ENCODE measurements around the gene DUSP7.
A peak's percentile ranks its signal among the peaks of the same experiment; 100 is the strongest.

Gene DUSP7

DNA sequence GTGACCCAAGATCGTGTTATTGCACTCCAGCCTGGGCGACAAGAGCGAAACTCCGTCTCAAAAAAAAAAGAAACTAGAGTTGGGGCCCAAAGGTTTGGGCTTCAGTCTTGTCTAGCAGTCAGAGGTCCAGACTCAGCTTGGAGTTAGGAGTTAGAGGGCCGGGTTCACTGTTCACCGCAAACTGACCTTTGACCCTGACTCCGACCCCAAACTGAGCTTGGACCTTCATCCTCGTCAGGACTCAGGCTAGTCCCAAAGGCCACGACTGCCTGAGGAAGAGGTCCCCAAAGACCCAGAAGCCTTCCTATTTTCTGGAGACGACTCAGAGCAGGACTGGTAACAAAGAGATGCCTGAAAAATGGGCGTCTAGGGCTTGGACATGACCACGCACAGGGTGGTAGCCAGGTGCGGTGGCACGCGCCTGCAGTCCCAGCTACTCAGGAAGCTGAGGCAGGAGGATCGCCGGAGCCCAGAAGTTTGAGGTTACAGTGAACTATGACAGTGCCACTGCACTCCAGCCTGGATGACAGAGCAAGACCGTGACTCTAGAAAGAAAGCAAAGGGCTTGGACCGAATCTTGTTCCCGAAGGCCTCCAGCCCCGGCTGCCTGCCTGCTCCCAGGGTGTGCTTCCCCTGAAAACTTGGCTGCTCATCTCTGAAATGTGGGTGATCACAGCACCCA, 37.9 kb downstream of the DUSP7 start:
- DNase-seq (ENCODE audit: extremely low spot score): no peak
- TF ChIP-seq NFRKB (IDR thresholded peaks at IDR 0.05): no peak
- TF ChIP-seq FOXA1 (IDR thresholded peaks at IDR 0.05): no peak
- TF ChIP-seq BHLHE40 (IDR thresholded peaks at IDR 0.05; ENCODE audit: borderline replicate concordance): no peak
- TF ChIP-seq SP1 (IDR thresholded peaks at IDR 0.05): no peak
- no peak for TF ChIP-seq L3MBTL2 (conservative IDR thresholded peaks at IDR 0.05)
- TF ChIP-seq CTBP1 (IDR thresholded peaks at IDR 0.05; ENCODE audit: borderline replicate concordance): no peak
- TF ChIP-seq HDGF (IDR thresholded peaks at IDR 0.05; ENCODE audit: borderline replicate concordance): no peak
- TF ChIP-seq FOXM1 (IDR thresholded peaks at IDR 0.05; ENCODE audit: borderline replicate concordance): no peak
- TF ChIP-seq ELF4 (IDR thresholded peaks at IDR 0.05): no peak
- TF ChIP-seq ARNT (IDR thresholded peaks at IDR 0.05): no peak
- ChIA-PET CTCF (no interaction called here), POLR2A (no interaction called here)

DNA sequence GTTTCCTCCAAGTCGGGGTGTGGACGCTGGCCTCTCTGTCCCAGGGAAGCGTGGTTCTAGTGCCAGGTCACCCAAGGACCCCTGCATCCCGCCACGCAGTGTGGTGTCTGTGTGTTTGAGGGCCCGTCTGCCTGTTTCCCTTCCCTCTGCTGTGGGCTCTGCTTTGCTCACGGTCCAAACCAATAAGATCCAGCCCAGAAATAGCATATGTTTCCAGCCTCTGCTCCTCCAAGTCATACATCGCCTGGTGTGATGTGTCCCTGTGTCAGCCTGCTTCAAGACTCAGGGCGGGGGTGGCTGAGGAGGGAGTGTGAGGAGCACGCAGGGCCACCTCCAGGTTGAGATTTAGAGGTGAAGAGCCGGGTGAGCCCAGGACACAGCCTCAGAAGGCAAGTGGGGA, 38.8 kb downstream of the DUSP7 start:
- TF ChIP-seq FOXM1 (IDR thresholded peaks at IDR 0.05; ENCODE audit: borderline replicate concordance) (no peak), FOXA1 (IDR thresholded peaks at IDR 0.05) (no peak), ELF4 (IDR thresholded peaks at IDR 0.05) (no peak), LEF1 (IDR thresholded peaks at IDR 0.05; ENCODE audit: borderline replicate concordance) (no peak), BHLHE40 (IDR thresholded peaks at IDR 0.05; ENCODE audit: borderline replicate concordance) (no peak), NFRKB (IDR thresholded peaks at IDR 0.05) (no peak), SUZ12 (IDR thresholded peaks at IDR 0.05) (no peak), HDGF (IDR thresholded peaks at IDR 0.05; ENCODE audit: borderline replicate concordance) (no peak), TARDBP (IDR thresholded peaks at IDR 0.05) (no peak), SP1 (IDR thresholded peaks at IDR 0.05) (no peak), CTBP1 (IDR thresholded peaks at IDR 0.05; ENCODE audit: borderline replicate concordance) (no peak)
- CTCF ChIA-PET: no interaction called here
- POLR2A ChIA-PET: interaction anchor here (1.1 kb wide), 1 partner anchor 14 kb away, joined by 3 read pairs; no protein-coding TSS in a partner anchor
- no peak for DNase-seq (ENCODE audit: extremely low spot score)

DNA sequence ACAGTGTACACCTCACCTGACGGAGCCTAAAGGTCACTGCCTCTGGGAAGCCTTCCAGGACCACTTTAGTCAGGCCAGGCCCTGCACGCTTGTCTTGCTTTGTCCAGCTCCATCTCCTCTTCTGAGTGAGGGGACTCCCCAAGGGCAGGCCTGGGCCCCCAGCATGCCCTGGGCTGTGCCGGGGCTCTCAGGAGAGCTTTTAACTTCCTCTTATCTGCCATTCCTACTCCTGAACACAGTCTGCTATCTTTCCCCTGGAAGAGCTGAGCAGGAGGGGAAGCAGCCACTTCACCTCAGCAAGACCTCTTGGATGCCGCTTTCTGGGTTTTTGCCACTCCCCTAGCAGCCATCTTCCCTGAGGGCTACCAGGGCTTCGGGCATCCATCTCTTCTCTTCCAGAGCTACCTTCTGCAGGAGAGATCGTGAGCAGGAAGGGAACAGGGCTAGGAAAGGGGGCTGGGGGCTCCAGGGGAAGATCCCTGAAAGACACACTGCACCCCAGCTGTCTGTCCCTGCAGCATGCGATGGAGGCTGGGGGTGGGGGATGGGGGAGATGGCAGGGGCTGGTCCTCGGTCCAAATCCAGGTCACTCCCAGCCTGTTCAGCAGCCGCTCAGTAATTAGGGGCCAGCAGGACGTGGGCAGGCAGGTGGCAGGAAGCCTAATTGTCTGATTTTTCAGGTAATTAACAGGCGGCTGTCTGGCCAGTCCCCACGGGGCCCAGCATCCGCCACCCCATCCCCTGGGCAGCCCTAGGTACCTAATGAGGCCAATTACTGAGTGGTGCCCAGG, 40.7 kb downstream of the DUSP7 start:
- no peak for DNase-seq (ENCODE audit: extremely low spot score)
- POLR2A ChIA-PET: no interaction called here
- CTCF ChIA-PET: interaction anchor here (1.5 to 3.2 kb wide), 2 partner anchors 12 to 14 kb away, joined by 4 to 14 read pairs; no protein-coding TSS in a partner anchor
- TF ChIP-seq CTBP1 (IDR thresholded peaks at IDR 0.05; ENCODE audit: borderline replicate concordance): no peak
- TF ChIP-seq ARNT (IDR thresholded peaks at IDR 0.05): no peak
- no peak for TF ChIP-seq ELF4 (IDR thresholded peaks at IDR 0.05)
- TF ChIP-seq SP1 (IDR thresholded peaks at IDR 0.05): no peak
- TF ChIP-seq ZNF384 (IDR thresholded peaks at IDR 0.05): no peak
- no peak for TF ChIP-seq TARDBP (IDR thresholded peaks at IDR 0.05)
- TF ChIP-seq LEF1 (IDR thresholded peaks at IDR 0.05; ENCODE audit: borderline replicate concordance): no peak
- no peak for TF ChIP-seq NFRKB (IDR thresholded peaks at IDR 0.05)
- no peak for TF ChIP-seq FOXK2 (IDR thresholded peaks at IDR 0.05)
- TF ChIP-seq HDGF (IDR thresholded peaks at IDR 0.05; ENCODE audit: borderline replicate concordance): no peak
- TF ChIP-seq BHLHE40 (IDR thresholded peaks at IDR 0.05; ENCODE audit: borderline replicate concordance): no peak
- TF ChIP-seq SUZ12 (IDR thresholded peaks at IDR 0.05): no peak
- no peak for TF ChIP-seq L3MBTL2 (conservative IDR thresholded peaks at IDR 0.05)
- no peak for TF ChIP-seq FOXM1 (IDR thresholded peaks at IDR 0.05; ENCODE audit: borderline replicate concordance)
- no peak for TF ChIP-seq FOXA1 (IDR thresholded peaks at IDR 0.05)
- TF ChIP-seq, protein P1, sequence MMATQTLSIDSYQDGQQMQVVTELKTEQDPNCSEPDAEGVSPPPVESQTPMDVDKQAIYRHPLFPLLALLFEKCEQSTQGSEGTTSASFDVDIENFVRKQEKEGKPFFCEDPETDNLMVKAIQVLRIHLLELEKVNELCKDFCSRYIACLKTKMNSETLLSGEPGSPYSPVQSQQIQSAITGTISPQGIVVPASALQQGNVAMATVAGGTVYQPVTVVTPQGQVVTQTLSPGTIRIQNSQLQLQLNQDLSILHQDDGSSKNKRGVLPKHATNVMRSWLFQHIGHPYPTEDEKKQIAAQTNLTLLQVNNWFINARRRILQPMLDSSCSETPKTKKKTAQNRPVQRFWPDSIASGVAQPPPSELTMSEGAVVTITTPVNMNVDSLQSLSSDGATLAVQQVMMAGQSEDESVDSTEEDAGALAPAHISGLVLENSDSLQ (IDR thresholded peaks at IDR 0.05): no peak

DNA sequence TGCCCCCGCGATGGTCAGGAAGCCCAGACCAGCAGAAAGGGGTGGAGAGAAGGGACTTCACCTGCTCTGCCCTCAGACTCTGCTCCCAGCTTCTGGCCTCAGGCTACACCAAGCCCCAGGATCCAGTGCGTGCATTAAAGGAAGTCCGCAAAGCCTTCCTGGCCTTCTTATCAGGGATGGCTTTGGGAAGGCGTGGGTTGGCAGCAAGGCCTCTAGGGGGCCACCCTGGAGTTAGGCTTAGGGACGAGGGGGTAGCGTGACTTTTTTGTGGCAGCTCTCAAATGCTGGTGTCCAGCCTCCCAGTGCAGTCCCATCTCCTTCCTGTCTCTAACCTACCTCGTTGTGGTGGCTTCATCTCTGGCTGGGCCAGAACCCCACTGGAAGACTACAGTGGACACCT, 41.8 kb downstream of the DUSP7 start:
- CTCF ChIA-PET: interaction anchor here (1.3 to 3.2 kb wide), 3 partner anchors 11 to 42 kb away, joined by 3 to 14 read pairs (median 4); partner anchors contain the start of gene DUSP7
- DNase-seq (ENCODE audit: extremely low spot score): peak; percentile 64
- TF ChIP-seq BHLHE40 (IDR thresholded peaks at IDR 0.05; ENCODE audit: borderline replicate concordance) (no peak), HDGF (IDR thresholded peaks at IDR 0.05; ENCODE audit: borderline replicate concordance) (no peak), FOXK2 (IDR thresholded peaks at IDR 0.05) (no peak), ARNT (IDR thresholded peaks at IDR 0.05) (no peak), TARDBP (IDR thresholded peaks at IDR 0.05) (no peak), FOXA1 (IDR thresholded peaks at IDR 0.05) (no peak), FOXM1 (IDR thresholded peaks at IDR 0.05; ENCODE audit: borderline replicate concordance) (no peak), SP1 (IDR thresholded peaks at IDR 0.05) (no peak), ELF4 (IDR thresholded peaks at IDR 0.05) (no peak), CTBP1 (IDR thresholded peaks at IDR 0.05; ENCODE audit: borderline replicate concordance) (no peak), SUZ12 (IDR thresholded peaks at IDR 0.05) (no peak), L3MBTL2 (conservative IDR thresholded peaks at IDR 0.05) (no peak), LEF1 (IDR thresholded peaks at IDR 0.05; ENCODE audit: borderline replicate concordance) (no peak), ZNF384 (IDR thresholded peaks at IDR 0.05) (no peak), NFRKB (IDR thresholded peaks at IDR 0.05) (no peak)
- TF ChIP-seq, protein P1 (IDR thresholded peaks at IDR 0.05): no peak
- POLR2A ChIA-PET: interaction anchor here (1.1 kb wide), 1 partner anchor 8 kb away, joined by 3 read pairs; no protein-coding TSS in a partner anchor

DNA sequence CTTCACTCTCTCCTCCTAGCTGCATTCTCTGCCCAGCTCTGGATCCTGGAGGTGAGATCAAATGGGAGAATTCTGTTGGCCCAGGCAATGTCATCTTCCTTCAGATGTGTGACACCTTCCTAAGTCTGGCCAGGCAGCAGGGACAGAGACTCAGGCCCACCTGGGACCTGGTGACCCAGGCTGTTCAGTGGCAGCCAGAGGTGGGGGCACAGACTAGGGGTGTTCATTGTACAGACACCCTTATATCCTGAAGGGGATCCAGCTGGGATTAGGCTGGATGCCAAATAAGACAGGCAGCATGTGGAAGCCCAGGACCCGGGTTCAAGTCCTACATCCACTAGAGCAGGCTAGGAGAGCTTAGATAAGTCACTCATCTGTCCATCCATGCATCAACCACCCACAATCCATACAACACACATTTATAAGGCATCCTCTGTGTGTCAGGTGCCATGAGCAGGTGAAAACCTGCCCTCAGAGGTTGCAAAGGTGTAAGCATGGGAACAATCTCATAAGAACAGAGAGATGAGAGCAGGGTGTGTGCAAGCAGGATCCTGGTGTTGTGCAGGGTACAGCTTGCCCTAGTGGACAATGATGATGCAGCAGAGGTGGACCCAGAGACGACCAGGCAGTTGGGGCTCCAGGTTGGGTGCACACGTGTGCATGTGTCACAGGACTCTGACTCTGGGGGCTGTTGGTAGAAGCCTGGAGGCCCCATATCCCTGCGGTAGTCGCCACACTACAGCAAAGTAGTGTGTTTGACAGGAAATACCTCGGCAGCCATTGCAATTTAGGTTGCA, 42.4 kb downstream of the DUSP7 start:
- DNase-seq (ENCODE audit: extremely low spot score): no peak
- POLR2A ChIA-PET: interaction anchor here (0.8 to 1.1 kb wide), 2 partner anchors 9 to 18 kb away, joined by 3 read pairs; partner anchors contain the start of gene RPL29
- no peak for TF ChIP-seq ZNF384 (IDR thresholded peaks at IDR 0.05)
- no peak for TF ChIP-seq FOXK2 (IDR thresholded peaks at IDR 0.05)
- TF ChIP-seq TARDBP (IDR thresholded peaks at IDR 0.05): no peak
- TF ChIP-seq L3MBTL2 (conservative IDR thresholded peaks at IDR 0.05): no peak
- no peak for TF ChIP-seq NFRKB (IDR thresholded peaks at IDR 0.05)
- TF ChIP-seq LEF1 (IDR thresholded peaks at IDR 0.05; ENCODE audit: borderline replicate concordance): no peak
- no peak for TF ChIP-seq HDGF (IDR thresholded peaks at IDR 0.05; ENCODE audit: borderline replicate concordance)
- CTCF ChIA-PET: interaction anchor here (1.0 to 3.2 kb wide), 5 partner anchors 8 to 46 kb away, joined by 3 to 14 read pairs (median 4); partner anchors contain the start of gene DUSP7
